ENCODE results near the gene ACAA2.
A peak's percentile ranks its signal among the peaks of the same experiment; 100 is the strongest.
"Not testable (repeated sequence)": the region's sequence is repeated elsewhere in the genome, so short reads cannot be mapped to it uniquely, and the experiment has no call there.

Gene ACAA2

GRCh38 chr18:49844903-49845302 is 31.6 kb upstream of the ACAA2 start:
- no peak for DNase-seq

GRCh38 chr18:49843778-49844625 is 30.7 kb upstream of the ACAA2 start:
- no peak for DNase-seq

- DNase-seq: no peak
These were observed 29.8 kb upstream of the ACAA2 start for GRCh38 chr18:49843131-49843530.

GRCh38 chr18:49842656-49843055 is 29.3 kb upstream of the ACAA2 start:
- DNase-seq: no peak

- DNase-seq: no peak
These were observed 28.2 kb upstream of the ACAA2 start for GRCh38 chr18:49841236-49842217.

GRCh38 chr18:49839012-49839411 is 25.7 kb upstream of the ACAA2 start:
- DNase-seq: no peak

- no peak for DNase-seq
These were observed 25.0 kb upstream of the ACAA2 start for GRCh38 chr18:49838381-49838780.

GRCh38 chr18:49837889-49838288 is 24.6 kb upstream of the ACAA2 start:
- DNase-seq: no peak

- DNase-seq: not testable (repeated sequence)
These were observed 24.0 kb upstream of the ACAA2 start for GRCh38 chr18:49837316-49837835.

- no peak for DNase-seq
These were observed 22.1 kb upstream of the ACAA2 start for GRCh38 chr18:49835405-49835804.

- no peak for DNase-seq
These were observed 20.9 kb upstream of the ACAA2 start for GRCh38 chr18:49834258-49834657.

GRCh38 chr18:49833814-49834213 is 20.5 kb upstream of the ACAA2 start:
- DNase-seq: no peak

- no peak for DNase-seq
These were observed 18.9 kb upstream of the ACAA2 start for GRCh38 chr18:49832221-49832647.

- no peak for DNase-seq
These were observed 14.7 kb upstream of the ACAA2 start for GRCh38 chr18:49827996-49828395.

- DNase-seq: peak; percentile 17 to 32
These were observed 6.7 kb upstream of the ACAA2 start for GRCh38 chr18:49819823-49820671.

GRCh38 chr18:49819071-49819662 is 5.8 kb upstream of the ACAA2 start:
- no peak for DNase-seq

GRCh38 chr18:49817947-49818346 is 4.6 kb upstream of the ACAA2 start:
- no peak for DNase-seq

- DNase-seq: no peak
These were observed 2.6 kb upstream of the ACAA2 start for GRCh38 chr18:49815927-49816326.

GRCh38 chr18:49814147-49814499 is 790 bp upstream of the ACAA2 start:
- DNase-seq: peak; percentile 58 to 60

- DNase-seq: no peak
These were observed 339 bp downstream of the ACAA2 start for GRCh38 chr18:49813069-49813318.

- DNase-seq: no peak
These were observed 856 bp downstream of the ACAA2 start for GRCh38 chr18:49812286-49813068.
